Epithelial cell of prostate (primary cell): ENCODE results near the gene CRLF2.
"Not testable (repeated sequence)": the region's sequence is repeated elsewhere in the genome, so short reads cannot be mapped to it uniquely, and the experiment has no call there.

Experiments
- DNase-seq: peaks from one replicate; pipeline ENCODE4 v3.0.0-alpha.2; 2011; ENCODE audit warnings: low read depth, low spot score
- H3K27ac ChIP-seq: fragments of 450-650 bp; 2 replicates; pipeline ENCODE4 v1.5.1; 2017; ENCODE audit warnings: mild to moderate bottlenecking

The CRLF2 gene

GRCh38 chrX:1170243-1170642, 42.2 kb downstream of the CRLF2 start:
- DNase-seq = no peak
- H3K27ac ChIP-seq = no peak overlapping the region

DNA sequence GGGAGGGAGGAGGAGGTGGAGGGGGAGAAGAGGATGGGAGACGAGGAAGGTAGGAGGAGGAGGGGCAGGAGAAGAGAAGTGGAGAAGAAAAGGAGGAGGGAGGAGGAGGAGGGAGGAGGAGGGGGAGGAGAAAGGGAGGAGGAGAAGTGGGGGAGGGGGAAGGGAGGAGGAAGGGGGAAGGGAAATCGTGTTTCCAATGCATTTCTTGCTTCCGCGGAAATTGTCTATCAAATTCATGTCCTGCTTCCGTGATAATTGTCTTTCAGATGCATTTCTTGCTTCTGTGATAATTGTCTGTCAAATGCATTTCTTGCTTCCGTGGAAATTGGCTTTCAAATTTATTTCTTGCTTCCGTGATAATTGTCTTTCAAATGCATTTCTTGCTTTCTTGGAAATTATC, 43.3 kb downstream of the CRLF2 start:
- DNase-seq = no peak

DNA sequence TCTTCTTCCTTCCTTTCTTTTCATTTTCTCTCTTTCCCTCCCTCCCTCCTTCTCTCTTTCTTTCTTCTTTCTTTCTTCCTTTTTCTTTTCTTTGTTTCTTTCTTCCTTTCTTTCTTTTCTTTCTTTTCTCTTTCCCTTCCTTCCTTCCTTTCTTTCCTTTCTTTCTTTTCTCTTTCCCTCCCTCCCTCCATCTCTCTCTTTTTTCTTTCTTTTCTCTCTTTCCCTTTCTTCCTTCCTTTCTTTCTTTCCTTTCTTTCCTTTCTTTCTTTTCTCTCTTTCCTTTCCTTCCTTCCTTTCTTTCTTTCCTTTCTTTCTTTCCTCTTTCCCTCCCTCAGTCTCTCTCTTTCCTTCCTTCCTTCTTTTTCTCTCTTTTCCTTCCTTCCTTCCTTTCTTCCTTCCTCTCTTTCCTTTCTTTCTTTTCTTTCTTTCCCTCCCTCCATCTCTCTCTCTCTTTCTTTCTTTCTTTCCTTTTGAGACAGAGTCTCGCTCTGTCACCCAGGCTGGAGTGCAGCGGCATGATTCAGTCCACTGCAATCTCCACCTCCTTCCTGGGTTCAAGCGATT, 44.4 kb downstream of the CRLF2 start:
- no peak for DNase-seq

More for the DNA sequence above, 43.3 kb downstream of the CRLF2 start:
- no peak overlapping the region for H3K27ac ChIP-seq

GRCh38 chrX:1167466-1167865, 45.0 kb downstream of the CRLF2 start:
- H3K27ac ChIP-seq = no peak overlapping the region

More for the DNA sequence above, 44.4 kb downstream of the CRLF2 start:
- H3K27ac ChIP-seq = no peak overlapping the region

GRCh38 chrX:1165535-1166196, 46.8 kb downstream of the CRLF2 start:
- DNase-seq = no peak
- H3K27ac ChIP-seq = no peak overlapping the region

More at GRCh38 chrX:1167466-1167865, 45.0 kb downstream of the CRLF2 start:
- no peak for DNase-seq

DNA sequence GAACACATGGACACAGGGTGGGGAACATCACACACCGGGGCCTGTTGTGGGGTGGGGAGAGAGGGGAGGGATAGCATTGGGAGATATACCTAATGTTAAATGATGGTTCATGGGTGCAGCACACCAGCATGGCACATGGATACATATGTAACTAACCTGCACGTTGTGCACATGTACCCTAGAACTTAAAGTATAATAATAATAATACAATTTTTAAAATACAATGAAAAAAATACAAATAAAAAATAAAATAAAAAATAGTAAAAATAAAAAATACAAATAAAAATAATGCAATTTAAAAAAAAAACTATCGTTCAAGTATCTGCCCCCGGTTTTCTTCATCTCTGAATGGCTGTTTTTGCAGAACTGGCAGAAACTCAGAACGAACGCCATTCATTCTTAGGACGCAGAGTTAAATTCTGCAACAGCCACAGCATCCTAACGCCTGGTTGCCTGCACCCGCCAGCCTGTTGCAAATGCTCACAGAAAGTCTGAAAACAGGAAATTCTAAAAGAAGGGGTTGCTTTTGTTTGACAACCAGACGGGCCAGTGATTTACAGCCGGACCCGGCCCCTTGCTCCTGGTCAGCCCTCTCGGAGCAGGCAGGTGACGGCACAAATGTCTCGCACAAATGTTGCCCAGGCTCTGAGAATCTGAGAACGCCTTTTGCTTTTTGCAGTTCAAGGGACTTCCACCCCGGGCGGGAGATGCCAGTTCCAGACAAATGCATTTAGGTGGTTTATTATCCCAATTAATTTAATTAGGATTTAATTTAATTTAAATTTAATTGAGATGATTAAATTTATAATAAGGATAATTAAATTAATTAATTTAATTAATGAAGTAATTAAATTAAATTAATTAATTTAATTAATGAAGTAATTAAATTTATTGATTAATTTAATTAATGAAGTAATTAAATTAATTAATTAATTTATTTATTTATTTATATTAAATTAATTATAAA, 47.8 kb downstream of the CRLF2 start:
- H3K27ac ChIP-seq = no peak overlapping the region
- no peak for DNase-seq

DNA sequence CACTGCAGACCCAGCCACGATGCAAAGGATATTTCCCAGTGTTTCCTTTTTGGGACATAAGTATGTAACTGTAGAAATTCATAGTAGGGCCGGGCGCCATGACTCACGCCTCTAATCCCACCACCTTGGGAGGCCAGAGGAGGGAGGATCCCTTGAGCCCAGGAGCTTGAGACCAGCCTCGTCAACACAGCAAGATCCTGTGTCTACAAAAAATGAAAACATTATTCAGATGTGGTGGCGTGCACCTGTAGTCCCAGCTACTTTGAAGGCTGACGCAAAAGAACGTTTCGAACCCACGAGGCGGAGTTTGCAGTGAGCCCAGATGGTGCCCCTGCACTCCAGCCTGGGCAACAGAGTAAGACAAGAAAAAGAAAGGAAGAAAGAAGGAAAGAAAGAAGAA, 49.2 kb downstream of the CRLF2 start:
- H3K27ac ChIP-seq = no peak overlapping the region
- no peak for DNase-seq

GRCh38 chrX:1162119-1162916, 50.1 kb downstream of the CRLF2 start:
- H3K27ac ChIP-seq = no peak overlapping the region
- DNase-seq = no peak

GRCh38 chrX:1159548-1159947, 52.9 kb downstream of the CRLF2 start:
- no peak overlapping the region for H3K27ac ChIP-seq
- DNase-seq = no peak

DNA sequence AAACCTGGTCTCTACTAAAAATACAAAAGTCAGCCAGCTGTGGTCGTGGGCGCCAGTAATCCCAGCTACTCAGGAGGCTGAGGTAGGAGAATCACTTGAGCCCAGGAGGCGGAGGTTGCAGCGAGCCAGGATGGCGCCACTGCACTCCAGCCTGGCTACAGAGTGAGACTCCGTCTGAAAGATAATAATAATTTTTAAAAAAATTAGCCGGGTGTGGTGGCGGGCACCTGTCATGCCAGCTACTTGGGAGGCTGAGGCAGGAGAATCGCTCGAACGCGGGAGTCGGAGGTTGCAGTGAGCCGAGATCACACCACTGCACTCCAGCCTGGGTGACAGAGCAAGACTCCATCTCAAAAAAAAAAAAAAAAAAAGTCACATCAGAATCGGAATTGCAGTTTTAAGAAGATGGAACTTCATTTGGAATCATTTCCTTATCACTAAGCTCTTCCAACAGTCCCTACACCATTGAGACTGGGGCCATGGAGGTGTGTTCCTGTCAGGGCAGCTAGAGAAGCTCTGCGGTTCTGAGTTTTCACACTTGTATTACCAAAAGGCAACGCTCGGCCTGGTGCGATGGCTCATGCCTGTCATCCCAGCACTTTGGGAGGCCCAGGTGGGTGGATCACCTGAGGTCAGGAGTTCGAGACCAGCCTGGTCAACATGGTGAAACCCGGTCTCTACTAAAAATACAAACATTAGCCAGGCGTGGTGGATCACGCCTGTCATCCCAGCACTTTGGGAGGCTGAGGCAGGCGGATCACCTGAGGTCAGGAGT, 55.6 kb downstream of the CRLF2 start:
- DNase-seq, H3K27ac ChIP-seq: not testable (repeated sequence)

- H3K27ac ChIP-seq = no peak overlapping the region
- no peak for DNase-seq
Observed at GRCh38 chrX:1153940-1154339, 58.5 kb downstream of the CRLF2 start.

GRCh38 chrX:1152090-1152489, 60.4 kb downstream of the CRLF2 start:
- H3K27ac ChIP-seq = no peak overlapping the region
- DNase-seq = no peak

GRCh38 chrX:1151378-1152077, 60.9 kb downstream of the CRLF2 start:
- no peak overlapping the region for H3K27ac ChIP-seq
- no peak for DNase-seq

DNA sequence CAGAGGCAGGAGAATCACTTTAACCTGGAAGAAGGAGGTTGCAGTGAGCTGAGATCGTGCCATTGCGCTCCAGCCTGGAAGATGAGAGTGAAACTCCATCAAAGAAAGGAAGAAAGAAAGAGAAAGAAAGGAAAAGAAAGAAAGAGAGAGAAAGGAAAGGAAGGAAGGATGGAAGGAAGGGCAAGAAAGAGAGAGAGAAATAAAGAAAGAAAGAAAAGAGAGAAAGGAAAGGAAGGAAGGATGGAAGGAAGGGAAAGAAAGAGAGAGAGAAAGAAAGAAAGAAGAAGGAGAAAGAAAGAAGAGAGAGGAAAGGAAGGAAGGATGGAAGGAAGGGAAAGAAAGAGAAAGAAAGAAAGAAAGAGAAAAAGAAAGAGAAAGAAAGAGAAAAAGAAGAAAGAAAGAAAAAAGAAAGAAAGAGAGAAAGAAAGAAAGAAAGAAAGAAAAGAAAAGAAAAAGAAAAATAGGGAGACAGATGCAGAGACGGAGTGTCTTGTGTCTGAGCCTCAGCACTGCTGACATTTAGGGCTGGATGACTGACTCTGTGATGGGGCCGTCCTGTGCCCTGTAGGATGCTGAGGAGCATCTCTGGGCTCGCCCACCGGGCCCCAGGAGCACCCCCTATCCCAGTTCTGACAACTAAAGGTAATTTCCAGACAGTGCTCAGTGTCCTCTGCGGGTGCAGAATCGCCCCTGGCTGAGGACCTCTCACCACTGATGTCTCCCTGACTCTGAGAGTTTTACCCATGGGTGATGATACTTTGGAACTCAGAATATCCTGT, 61.7 kb downstream of the CRLF2 start:
- H3K27ac ChIP-seq = no peak overlapping the region
- DNase-seq = no peak

DNA sequence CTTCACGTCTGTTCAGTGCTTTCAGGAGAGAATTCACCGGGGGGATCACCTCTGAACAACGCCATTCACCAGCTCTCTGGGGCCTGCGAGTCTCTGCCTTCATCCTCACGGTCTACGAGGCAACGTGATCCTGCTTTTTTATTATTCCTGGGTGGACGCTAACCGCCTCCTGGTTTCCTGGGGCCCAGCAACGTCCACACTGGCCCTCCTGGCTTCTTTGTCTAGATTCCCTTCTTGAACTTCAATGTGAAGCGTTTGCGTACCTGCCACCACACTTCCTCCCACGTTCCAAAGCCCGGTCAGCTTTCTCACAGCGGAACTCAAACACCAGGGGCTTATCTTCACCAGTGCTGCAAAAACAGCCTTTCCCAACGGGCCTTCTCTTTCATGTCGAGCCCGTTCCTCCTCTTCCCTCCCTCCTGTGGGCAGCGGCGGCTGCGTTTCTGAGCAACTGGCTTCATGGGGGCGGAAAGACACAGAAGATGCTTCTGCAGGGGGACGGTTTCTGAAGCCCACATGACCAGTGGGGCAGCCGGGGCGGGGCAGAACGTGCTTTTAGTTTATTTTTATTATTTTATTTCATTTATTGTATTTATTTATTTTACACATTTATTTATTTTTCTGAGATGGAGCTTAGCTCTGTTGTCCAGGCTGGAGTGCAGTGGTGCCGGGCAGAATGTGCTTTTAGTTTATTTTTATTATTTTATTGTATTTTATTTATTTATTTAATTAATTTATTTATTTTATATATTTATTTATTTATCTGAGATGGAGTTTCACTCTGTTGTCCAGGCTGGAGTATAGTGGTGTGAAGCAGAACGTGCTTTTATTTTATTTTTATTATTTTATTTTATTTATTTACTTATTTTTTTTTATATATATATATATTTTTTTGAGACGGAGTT, 64.6 kb downstream of the CRLF2 start:
- DNase-seq = no peak

DNA sequence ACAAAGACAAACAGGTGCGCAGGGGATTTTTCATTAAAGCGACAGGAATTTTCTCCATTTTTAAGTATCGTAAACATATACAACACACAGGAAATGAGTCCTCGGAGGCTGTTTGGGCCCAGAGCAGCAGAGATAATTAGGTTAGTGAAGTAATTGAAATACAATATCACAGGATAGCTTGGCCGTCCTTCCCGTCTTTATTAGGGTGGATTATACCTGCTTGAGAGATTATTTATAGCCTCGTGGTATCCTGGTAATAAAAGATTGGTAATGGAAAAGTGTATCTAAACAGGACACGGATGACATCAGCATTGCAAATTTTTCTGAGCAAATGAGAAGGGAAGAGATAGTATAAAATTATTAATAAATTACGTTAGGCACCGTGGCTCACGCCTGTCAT, 68.2 kb downstream of the CRLF2 start:
- no peak overlapping the region for H3K27ac ChIP-seq
- DNase-seq = no peak

More for the DNA sequence above, 64.6 kb downstream of the CRLF2 start:
- no peak overlapping the region for H3K27ac ChIP-seq
